NCI-H524 treated with DMSO at 0.1 percent for 48 hours (cell line): ENCODE data around the gene PKDCC.

ENCODE experiments used
- DNase-seq: peaks from one replicate; lab custom pipeline; 2025; lab: John Stamatoyannopoulos, UW

Gene PKDCC

DNA sequence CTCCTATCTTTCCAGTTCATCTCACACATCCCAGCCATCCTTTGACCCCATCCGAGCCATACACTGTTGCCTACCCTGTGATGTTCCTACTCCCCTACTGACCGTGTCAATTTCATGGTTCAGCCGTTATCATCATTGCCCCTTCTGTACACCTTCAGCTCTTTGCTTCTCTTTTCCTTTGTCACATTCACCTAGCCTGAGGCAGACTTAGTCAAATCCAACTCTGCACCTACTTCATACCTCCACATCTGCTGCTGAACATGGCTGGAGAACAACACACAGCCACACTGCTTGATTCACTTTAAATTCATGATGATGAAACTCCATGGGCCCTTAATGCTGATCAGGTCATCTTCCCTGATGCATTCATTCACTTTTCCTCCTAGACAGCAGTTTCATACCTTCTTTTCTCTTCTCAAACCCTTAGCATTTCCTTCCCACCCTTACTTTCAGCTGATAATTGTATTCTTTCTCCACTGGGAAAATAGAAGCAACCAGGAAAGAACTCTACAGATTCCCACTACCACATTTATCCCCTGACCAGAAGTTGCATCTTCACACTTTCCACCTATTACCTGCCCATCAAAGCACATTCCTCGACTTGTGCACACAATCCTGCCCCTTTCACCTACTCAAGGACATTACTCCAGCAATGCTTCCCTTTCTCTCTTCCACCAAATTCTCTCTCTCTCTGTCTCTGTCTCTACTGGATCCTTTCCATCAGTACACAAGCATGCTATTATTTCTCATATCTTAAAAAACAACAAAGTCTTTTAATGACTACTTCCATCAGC is 59.6 kb downstream of the PKDCC start:
- DNase-seq, result no peak
